Measurements from ENCODE around the gene ACTL9. TPM values are rescaled to one million over a fixed set of nuclear protein-coding genes. Genes with fewer than 3 reads are reported as not detected.
"Not testable (repeated sequence)": the region's sequence is repeated elsewhere in the genome, so short reads cannot be mapped to it uniquely, and the experiment has no call there.

Gene ACTL9
- total RNA-seq (ENCODE audit: low replicate concordance), result not detected in 2 replicates

- H2AFZ ChIP-seq (replicated peaks), result no peak within 1 kb of the TSS
- H3F3A ChIP-seq (ENCODE audit: low read depth), result no peaks in the 10 kb centered on the region
- Mint-ChIP-seq H3K27me3 (ENCODE audit: insufficient read depth, low read depth) (peaks cover 2% of the 10 kb centered on the region), H3K27ac (no peak within 1 kb of the TSS), H3K9me3 (peaks cover 5% of the 10 kb centered on the region), H3K36me3 (no peaks in the 10 kb centered on the region), H3K4me3 (no peak within 1 kb of the TSS), H3K4me1 (peaks cover 3% of the 10 kb centered on the region)
- H3K4me3 ChIP-seq, result no peak within 1 kb of the TSS
- H3K9ac ChIP-seq, result no peak within 1 kb of the TSS
- H3K9me3 ChIP-seq (ENCODE audit: low read depth), result no peaks in the 10 kb centered on the region
- no peak for DNase-seq (ENCODE audit: low spot score)
- H3K79me2 ChIP-seq (ENCODE audit: low read depth), result no peaks in the 10 kb centered on the region
- no peak for TF ChIP-seq CTCF (IDR thresholded peaks at IDR 0.05)
- TF ChIP-seq EZH2phosphoT487 (IDR thresholded peaks at IDR 0.05), result no peak
- TF ChIP-seq EZH2 (IDR thresholded peaks at IDR 0.05), result no peak
- peaks cover 22% of the 10 kb centered on the region for H3K27me3 ChIP-seq
- no peak within 1 kb of the TSS for H3K27ac ChIP-seq
- H3K36me3 ChIP-seq, result no peaks in the 10 kb centered on the region
- H4K20me1 ChIP-seq (ENCODE audit: low read depth), result no peaks in the 10 kb centered on the region
- H3K4me2 ChIP-seq, result no peak within 1 kb of the TSS
- H3K4me1 ChIP-seq, result no peaks in the 10 kb centered on the region
These were observed at the start of gene ACTL9 for GRCh38 chr19:8698433-8699063. Gene ACTL9 (minus strand): TSS chr19:8698795. CDS start chr19:8698701, 94 bp downstream.

GRCh38 chr19:8739291-8740065 is 40.9 kb upstream of the ACTL9 start:
- not testable (repeated sequence) for H3K27ac ChIP-seq; H3K4me3 Mint-ChIP-seq; H3K9ac ChIP-seq; H3K27me3 Mint-ChIP-seq (ENCODE audit: insufficient read depth, low read depth); H3K36me3 Mint-ChIP-seq; H3K27ac Mint-ChIP-seq; H3K9me3 ChIP-seq (ENCODE audit: low read depth); H3K27me3 ChIP-seq; H4K20me1 ChIP-seq (ENCODE audit: low read depth); H2AFZ ChIP-seq (replicated peaks); H3K4me3 ChIP-seq; H3K36me3 ChIP-seq; H3K4me1 ChIP-seq; H3K4me1 Mint-ChIP-seq; H3K79me2 ChIP-seq (ENCODE audit: low read depth); H3K4me2 ChIP-seq; H3F3A ChIP-seq (ENCODE audit: low read depth); DNase-seq (ENCODE audit: low spot score)
- H3K9me3 Mint-ChIP-seq, result peaks cover 12% of the 10 kb centered on the region

GRCh38 chr19:8738377-8738776 is 39.8 kb upstream of the ACTL9 start:
- Mint-ChIP-seq H3K9me3 (peaks cover 13% of the 10 kb centered on the region), H3K36me3 (no peaks in the 10 kb centered on the region), H3K4me3 (no peak overlapping the region), H3K27ac (no peak overlapping the region), H3K27me3 (ENCODE audit: insufficient read depth, low read depth) (peaks cover 6% of the 10 kb centered on the region), H3K4me1 (no peaks in the 10 kb centered on the region)
- Histone ChIP-seq H3K27ac (no peak overlapping the region), H3K36me3 (no peaks in the 10 kb centered on the region), H3K4me1 (no peaks in the 10 kb centered on the region), H3K9me3 (ENCODE audit: low read depth) (no peaks in the 10 kb centered on the region), H3K9ac (no peak overlapping the region), H3K79me2 (ENCODE audit: low read depth) (no peaks in the 10 kb centered on the region), H3K27me3 (no peaks in the 10 kb centered on the region), H3F3A (ENCODE audit: low read depth) (no peaks in the 10 kb centered on the region), H3K4me2 (no peak overlapping the region), H2AFZ (replicated peaks) (no peak overlapping the region), H3K4me3 (no peak overlapping the region), H4K20me1 (ENCODE audit: low read depth) (no peaks in the 10 kb centered on the region)
- TF ChIP-seq EZH2 (IDR thresholded peaks at IDR 0.05) (no peak), EZH2phosphoT487 (IDR thresholded peaks at IDR 0.05) (no peak), CTCF (IDR thresholded peaks at IDR 0.05) (no peak)
- DNase-seq (ENCODE audit: low spot score), result no peak

Measured in neural progenitor cell (in vitro differentiated cells).